HEK293T (cell line): Measurements from ENCODE around the gene MRAS.

Experiments used
- CTCF ChIA-PET: fragments of 350-600 bp; formaldehyde crosslinking; extraction: SDS; loops from one replicate; lab custom pipeline; 2021; ENCODE audit warnings: antibody characterized with exemption, inconsistent platforms; lab: Yijun Ruan, JAX
- POLR2A ChIA-PET: fragments of 350-600 bp; formaldehyde crosslinking; extraction: SDS; loops from one replicate; lab custom pipeline; 2020; ENCODE audit warnings: antibody characterized with exemption, inconsistent platforms; lab: Yijun Ruan, JAX
- DNase-seq: peaks from one replicate; pipeline ENCODE4 v3.0.0; 2012; ENCODE audit warnings: mixed read lengths; ENCODE audit errors: extremely low spot score
- ARNT ChIP-seq: fragments of 450-650 bp; IDR thresholded peaks from 2 replicates; pipeline ENCODE4 v1.6.1; 2017; ENCODE audit warnings: mild to moderate bottlenecking
- BHLHE40 ChIP-seq: fragments of 450-650 bp; IDR thresholded peaks from 2 replicates; pipeline ENCODE4 v1.6.1; 2016; ENCODE audit warnings: mild to moderate bottlenecking, moderate library complexity, borderline replicate concordance
- CTBP1 ChIP-seq: fragments of 450-650 bp; IDR thresholded peaks from 2 replicates; pipeline ENCODE4 v1.6.1; 2016; ENCODE audit warnings: borderline replicate concordance
- ELF4 ChIP-seq: fragments of 450-650 bp; IDR thresholded peaks from 2 replicates; pipeline ENCODE4 v1.6.1; 2017; ENCODE audit warnings: antibody characterized with exemption
- FOXA1 ChIP-seq: fragments of 450-650 bp; IDR thresholded peaks from 2 replicates; pipeline ENCODE4 v1.6.1; 2016; ENCODE audit warnings: mild to moderate bottlenecking
- FOXK2 ChIP-seq: fragments of 450-650 bp; IDR thresholded peaks from 2 replicates; pipeline ENCODE4 v1.6.1; 2016; ENCODE audit warnings: mild to moderate bottlenecking
- FOXM1 ChIP-seq: fragments of 450-650 bp; IDR thresholded peaks from 2 replicates; pipeline ENCODE4 v1.6.1; 2017; ENCODE audit warnings: mild to moderate bottlenecking, borderline replicate concordance
- HDGF ChIP-seq: fragments of 450-650 bp; IDR thresholded peaks from 2 replicates; pipeline ENCODE4 v1.6.1; 2017; ENCODE audit warnings: antibody characterized with exemption, borderline replicate concordance
- L3MBTL2 ChIP-seq: fragments of 450-650 bp; conservative IDR thresholded peaks from 2 replicates; pipeline ENCODE4 v1.6.1; 2016; ENCODE audit warnings: mild to moderate bottlenecking
- LEF1 ChIP-seq: fragments of 450-650 bp; IDR thresholded peaks from 2 replicates; pipeline ENCODE4 v1.6.1; 2017; ENCODE audit warnings: mild to moderate bottlenecking, borderline replicate concordance
- NFRKB ChIP-seq: fragments of 450-650 bp; IDR thresholded peaks from 2 replicates; pipeline ENCODE4 v1.6.1; 2016; ENCODE audit warnings: mild to moderate bottlenecking, moderate library complexity
- PKNOX1 ChIP-seq: fragments of 450-650 bp; IDR thresholded peaks from 2 replicates; pipeline ENCODE4 v1.6.1; 2016
- SP1 ChIP-seq: fragments of 450-650 bp; IDR thresholded peaks from 2 replicates; pipeline ENCODE4 v1.6.1; 2017
- SUZ12 ChIP-seq: fragments of 450-650 bp; IDR thresholded peaks from 2 replicates; pipeline ENCODE4 v1.6.1; 2016; ENCODE audit warnings: mild to moderate bottlenecking
- TARDBP ChIP-seq: fragments of 450-650 bp; IDR thresholded peaks from 2 replicates; pipeline ENCODE4 v1.6.1; 2016
- ZNF384 ChIP-seq: fragments of 450-650 bp; IDR thresholded peaks from 2 replicates; pipeline ENCODE4 v1.6.1; 2016

Gene MRAS

GRCh38 chr3:138390582-138390932 is 42.2 kb downstream of the MRAS start:
- ChIA-PET CTCF (interaction anchor here (0.9 kb wide), 1 partner anchor 10 kb away, joined by 4 read pairs; no protein-coding TSS in a partner anchor), POLR2A (no interaction called here)
- TF ChIP-seq ARNT (no peak), TARDBP (no peak)
- no peak for DNase-seq

- TF ChIP-seq HDGF (no peak), BHLHE40 (no peak), CTBP1 (no peak), FOXK2 (no peak), LEF1 (no peak), FOXA1 (no peak), ELF4 (no peak)
- no peak for DNase-seq
- ChIA-PET POLR2A (interaction anchor here (1.1 kb wide), 1 partner anchor 10 kb away, joined by 3 read pairs; no protein-coding TSS in a partner anchor), CTCF (no interaction called here)
Observed at GRCh38 chr3:138394156-138394555, 45.8 kb downstream of the MRAS start.

DNA sequence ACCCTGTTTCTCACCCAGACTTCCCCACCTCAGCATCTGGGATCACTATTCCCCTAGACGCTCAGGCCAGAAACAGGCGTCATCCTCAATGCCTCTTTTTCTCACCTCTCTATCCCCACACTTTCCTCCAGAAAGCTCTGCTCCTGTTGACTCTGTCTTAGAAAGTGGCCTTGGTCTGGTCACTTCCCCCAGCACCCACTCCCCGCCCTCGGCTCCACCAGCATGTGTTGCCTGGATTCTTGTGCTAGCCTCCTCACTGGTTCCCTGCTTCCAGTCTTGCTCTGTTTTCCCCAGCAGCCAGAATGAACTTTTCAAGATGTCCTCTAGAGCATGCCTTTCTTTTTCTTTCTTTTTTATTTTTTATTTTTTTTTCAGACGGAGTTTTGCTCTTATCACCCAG is 46.3 kb downstream of the MRAS start:
- no peak for DNase-seq
- TF ChIP-seq BHLHE40, result no peak
- TF ChIP-seq ZNF384, result no peak
- CTCF ChIA-PET, result no interaction called here
- POLR2A ChIA-PET, result interaction anchor here (1.1 kb wide), 1 partner anchor 11 kb away, joined by 3 read pairs; no protein-coding TSS in a partner anchor

- CTCF ChIA-PET, result no interaction called here
- no peak for DNase-seq
- no peak for TF ChIP-seq PKNOX1
- TF ChIP-seq ZNF384, result no peak
- TF ChIP-seq ELF4, result no peak
- TF ChIP-seq SUZ12, result no peak
- no peak for TF ChIP-seq L3MBTL2
- TF ChIP-seq NFRKB, result no peak
- TF ChIP-seq SP1, result no peak
- TF ChIP-seq HDGF, result no peak
- TF ChIP-seq FOXK2, result no peak
- TF ChIP-seq ARNT, result no peak
- TF ChIP-seq CTBP1, result no peak
- no peak for TF ChIP-seq TARDBP
- TF ChIP-seq FOXA1, result no peak
- TF ChIP-seq FOXM1, result no peak
- no peak for TF ChIP-seq BHLHE40
- POLR2A ChIA-PET, result no interaction called here
Observed at GRCh38 chr3:138395865-138396751, 47.7 kb downstream of the MRAS start.

DNA sequence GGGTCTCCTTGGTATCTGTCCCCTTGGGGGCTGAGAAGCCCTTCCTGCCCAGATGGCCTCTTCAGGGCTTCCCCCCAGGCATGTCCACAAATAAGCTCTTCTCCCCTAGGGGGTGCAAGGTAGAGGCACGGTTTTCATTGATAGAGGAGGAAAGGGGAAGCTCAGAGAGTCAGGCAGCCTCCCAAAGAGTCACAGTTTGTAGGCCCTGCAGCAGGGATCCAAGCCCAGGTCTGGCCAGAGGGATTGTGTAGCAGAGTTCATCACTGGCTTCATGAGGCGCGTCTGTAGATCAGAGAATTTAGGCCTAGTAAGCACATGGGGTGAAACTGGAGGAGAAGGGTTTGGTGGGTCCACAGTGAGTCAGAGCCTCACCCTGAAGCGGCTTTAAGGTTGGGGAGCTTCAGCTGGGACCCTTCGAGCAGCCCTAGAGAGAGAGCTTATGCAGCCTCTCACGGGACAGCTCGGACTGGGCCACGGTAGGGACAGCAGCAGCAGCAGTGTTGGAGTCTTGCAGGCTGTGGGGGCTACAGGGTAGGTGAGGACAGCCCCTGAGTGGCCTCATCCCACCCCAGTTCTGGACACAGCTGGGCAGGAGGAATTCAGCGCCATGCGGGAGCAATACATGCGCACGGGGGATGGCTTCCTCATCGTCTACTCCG is 48.5 kb downstream of the MRAS start:
- no peak for DNase-seq
- ChIA-PET CTCF (no interaction called here), POLR2A (no interaction called here)
- TF ChIP-seq LEF1 (no peak), FOXK2 (no peak), FOXM1 (no peak), SUZ12 (no peak), BHLHE40 (no peak)

DNA sequence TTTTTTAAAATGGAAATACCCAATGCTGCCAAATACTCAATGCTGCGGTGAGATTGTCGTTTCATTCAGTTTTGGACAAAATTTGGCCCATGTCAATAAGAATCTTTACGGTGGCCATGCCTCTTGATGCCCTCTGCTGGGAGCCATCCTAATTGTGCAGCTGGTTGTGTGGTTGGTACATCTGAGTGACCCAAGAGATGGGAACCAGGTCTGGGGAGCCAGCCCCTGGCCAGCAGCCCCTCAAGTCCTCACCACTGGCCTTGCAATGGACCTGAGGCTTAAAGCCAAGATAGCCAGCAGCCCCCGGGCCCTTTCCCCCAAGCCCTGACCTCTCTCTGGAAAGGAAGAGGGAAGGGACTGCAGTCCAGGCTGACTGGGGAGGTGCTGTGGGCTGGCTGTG is 49.6 kb downstream of the MRAS start:
- CTCF ChIA-PET, result no interaction called here
- POLR2A ChIA-PET, result no interaction called here
- TF ChIP-seq HDGF, result no peak
- no peak for TF ChIP-seq BHLHE40
- no peak for TF ChIP-seq ELF4
- no peak for TF ChIP-seq ZNF384
- TF ChIP-seq LEF1, result no peak
- TF ChIP-seq FOXA1, result no peak
- no peak for TF ChIP-seq TARDBP
- TF ChIP-seq SUZ12, result no peak
- no peak for TF ChIP-seq PKNOX1
- TF ChIP-seq NFRKB, result no peak
- no peak for TF ChIP-seq FOXM1
- no peak for TF ChIP-seq CTBP1
- DNase-seq, result no peak

DNA sequence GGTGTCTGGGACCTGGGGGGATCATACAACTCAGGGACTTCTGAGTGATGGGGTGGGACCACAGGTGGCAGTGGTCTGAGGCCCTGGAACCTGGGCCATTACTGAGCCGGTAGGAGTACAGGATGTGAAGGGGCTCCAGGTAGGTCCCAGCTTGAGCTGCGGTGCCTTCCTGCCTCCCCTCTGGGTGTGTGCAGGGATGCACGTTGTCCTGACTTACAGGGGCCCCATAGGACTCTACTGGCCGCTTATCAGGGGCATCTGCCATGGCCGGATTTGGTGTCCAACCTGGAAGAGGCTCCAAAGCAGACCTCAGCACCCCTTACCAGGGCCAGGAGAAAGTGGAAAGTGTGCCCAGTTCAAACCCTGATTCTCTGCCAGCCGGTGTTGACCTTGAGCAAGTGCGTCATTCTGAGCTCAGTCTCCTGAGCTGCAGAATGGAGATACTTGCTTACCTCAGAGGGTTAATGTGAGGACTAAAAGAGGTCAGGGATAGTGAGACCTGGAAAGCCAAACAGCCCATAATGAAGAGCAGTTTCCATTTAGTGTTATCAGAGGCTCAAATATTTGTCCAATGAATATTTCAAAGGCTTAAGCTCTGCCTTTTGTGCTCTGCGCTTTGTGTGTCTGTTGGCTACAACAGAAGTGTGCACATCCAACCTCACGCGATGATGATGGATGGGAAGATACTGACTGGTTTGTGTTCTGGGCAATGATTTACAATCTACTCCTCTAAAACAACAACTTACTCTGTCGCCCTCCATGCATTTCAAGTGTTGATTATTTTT is 50.6 kb downstream of the MRAS start:
- no peak for TF ChIP-seq PKNOX1
- no peak for TF ChIP-seq FOXK2
- TF ChIP-seq BHLHE40, result no peak
- DNase-seq, result no peak
- ChIA-PET POLR2A (no interaction called here), CTCF (no interaction called here)
